K562 (cell line): ENCODE data around the gene SRPRA. TPM values are rescaled to one million over a fixed set of nuclear protein-coding genes. Genes with fewer than 3 reads are reported as not detected.

Experiments
- CBX3 ChIP-seq, 2 experiments: IDR thresholded peaks; 1 replicate in 1 of 2; 2 replicates in 1 of 2; pipeline ENCODE4 v1.6.1; 2012; ENCODE audit warnings: inconsistent platforms in 2 of 2, low read length in 2 of 2, borderline replicate concordance in 1 of 2, control low read depth in 1 of 2
- CHD7 ChIP-seq: fragments of 200-600 bp; sonication (generic); IDR thresholded peaks from one replicate; pipeline ENCODE4 v1.6.1; 2012; ENCODE audit warnings: mild to moderate bottlenecking, low read depth, low read length, inconsistent platforms
- CREB3 ChIP-seq: fragments of 450-650 bp; conservative IDR thresholded peaks from 2 replicates; pipeline ENCODE4 v1.6.1; 2016; ENCODE audit warnings: missing genetic modification characterization, low read depth, mild to moderate bottlenecking, missing compliant biosample characterization, moderate library complexity
- CTBP1 ChIP-seq: fragments of 450-650 bp; IDR thresholded peaks from 2 replicates; pipeline ENCODE4 v1.6.1; 2016; ENCODE audit warnings: borderline replicate concordance
- EGR1 ChIP-seq: fragments of 450-650 bp; conservative IDR thresholded peaks from 2 replicates; pipeline ENCODE4 v1.6.1; 2017; ENCODE audit warnings: mild to moderate bottlenecking
- FIP1L1 ChIP-seq: fragments of 200-400 bp; formaldehyde crosslinking; IDR thresholded peaks from 2 replicates; pipeline ENCODE4 v1.6.1; 2018; ENCODE audit warnings: mild to moderate bottlenecking, low read depth, low read length; ENCODE audit not compliant: poor library complexity, severe bottlenecking
- MCM2 ChIP-seq: fragments of 450-650 bp; IDR thresholded peaks from 2 replicates; pipeline ENCODE4 v1.6.1; 2017; ENCODE audit warnings: low read depth, mild to moderate bottlenecking
- SMARCB1 ChIP-seq: IDR thresholded peaks from 2 replicates; pipeline ENCODE4 v1.6.1; 2011; ENCODE audit warnings: improper control_type of control experiment, low read depth; ENCODE audit not compliant: insufficient read length
- SREBF2 ChIP-seq: sonication (generic); formaldehyde crosslinking; IDR thresholded peaks from 2 replicates; pipeline ENCODE4 v1.4.0; 2020; ENCODE audit warnings: mild to moderate bottlenecking, missing genetic modification reagents
- STAT6 ChIP-seq: sonication (generic); formaldehyde crosslinking; IDR thresholded peaks from 2 replicates; pipeline ENCODE4 v1.8.1; 2023; ENCODE audit warnings: mild to moderate bottlenecking, missing genetic modification reagents
- ZNF12 ChIP-seq: sonication (generic); formaldehyde crosslinking; IDR thresholded peaks from 2 replicates; pipeline ENCODE4 v1.4.0; 2020; ENCODE audit warnings: mild to moderate bottlenecking, missing genetic modification reagents
- ZNF217 ChIP-seq: sonication (generic); formaldehyde crosslinking; IDR thresholded peaks from 2 replicates; pipeline ENCODE4 v1.8.0; 2022; ENCODE audit warnings: mild to moderate bottlenecking, missing genetic modification reagents
- polyA plus RNA-seq, 8 experiments: library from polyadenylated mRNA; depleted of rRNA in 4 of 8; stranded (reverse) in 5 of 8; unstranded in 3 of 8; fragments of >200 nt; fragmentation: Nextera tagmentation in 2 of 8; fragmentation: Illumina TruSeq in 1 of 8; extraction: Ambion mirVana in 2 of 8; extraction: Trizol in 1 of 8; gene quantifications; 2 replicates each; pipeline versions ENCODE4 v1.2.1 to v1.2.3, GENCODE V29; 2011 to 2014; ENCODE audit warnings: inconsistent platforms in 1 of 8, missing spikeins in 1 of 8
- total RNA-seq, 7 experiments: library from RNA; depleted of rRNA in 6 of 7; stranded (reverse); fragments of >200 nt in 6 of 7; fragmentation: Illumina TruSeq in 2 of 7; extraction: Trizol in 2 of 7; gene quantifications; 2 replicates each; pipeline versions ENCODE4 v1.2.1 to v1.2.3, GENCODE V29; 2011 to 2021; ENCODE audit warnings: low replicate concordance in 1 of 7

The SRPRA gene
- total and polyA plus RNA-seq, 9 of the 15 experiments (the other 6 are each of a cell fraction or from before 2014, with no cell fraction given): 33.5 to 124 (median 80.0) TPM

GRCh38 chr11:126268361-126268707 is 361 bp downstream of the SRPRA start (continued):
- no peak for TF ChIP-seq CHD7
- TF ChIP-seq ZNF12 (CRISPR knock-in tag): 0 out of 2 replicates have a peak, but pooled peaks have one; percentile 4
- no peak for TF ChIP-seq SREBF2 (CRISPR knock-in tag)
- TF ChIP-seq ZNF217 (CRISPR knock-in tag): no peak
- no peak for TF ChIP-seq MCM2
- no peak for TF ChIP-seq SMARCB1
- TF ChIP-seq EGR1: peak; percentile 42
- no peak for TF ChIP-seq FIP1L1
- TF ChIP-seq CREB3: no peak
- TF ChIP-seq CBX3 (IDR thresholded peaks at IDR 0.05; ENCODE audit: borderline replicate concordance in 1 of 2, low read length in 2 of 2): no peak
- TF ChIP-seq STAT6 (CRISPR knock-in tag): no peak
- TF ChIP-seq CTBP1: no peak
